ENCODE results near the gene GPR39.

The GPR39 gene

DNA sequence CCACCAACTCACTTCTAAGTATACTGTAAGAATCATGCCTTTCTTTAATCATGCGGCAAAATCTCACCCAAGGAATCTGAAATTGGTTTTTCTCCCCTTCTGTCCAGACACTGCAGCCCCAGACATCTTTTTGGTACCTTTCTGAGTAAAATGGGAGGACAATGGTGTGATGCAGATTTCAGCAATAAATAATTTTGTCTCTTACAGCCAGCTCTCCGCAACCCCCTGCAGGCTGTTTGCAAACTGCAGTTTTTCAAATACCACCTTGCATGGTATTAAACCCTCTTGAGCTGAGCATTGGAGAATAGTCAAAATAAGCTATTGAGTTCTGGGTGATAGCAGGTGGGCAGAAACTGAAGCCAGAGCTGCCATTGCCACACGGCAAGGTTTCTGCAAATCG is 32.2 kb downstream of the GPR39 start:
- no peak for DNase-seq

- DNase-seq, result no peak
Measured at GRCh38 chr2:132449868-132450267, 33.3 kb downstream of the GPR39 start.

GRCh38 chr2:132460781-132461180 is 44.2 kb downstream of the GPR39 start:
- no peak for DNase-seq

DNA sequence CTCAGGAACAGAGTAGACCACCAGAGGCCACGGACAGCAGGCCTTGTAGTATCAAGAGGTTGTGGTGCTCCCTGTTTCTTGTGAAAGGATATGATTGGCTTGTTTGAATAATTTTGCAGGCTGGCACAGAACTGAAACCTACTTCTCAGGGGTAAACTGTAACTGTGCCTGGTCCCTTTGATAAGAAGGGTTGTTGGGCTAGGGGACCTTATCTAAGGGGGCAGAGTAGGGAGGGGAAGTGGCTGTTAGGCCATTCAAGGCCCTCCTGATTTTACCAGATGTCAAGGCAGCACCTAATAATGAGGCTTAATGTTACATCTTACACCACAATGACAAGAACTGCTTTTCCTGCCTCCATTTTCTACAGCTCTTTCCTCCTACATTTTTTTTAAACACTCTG is 45.6 kb downstream of the GPR39 start:
- no peak for DNase-seq

GRCh38 chr2:132463719-132464118 is 47.1 kb downstream of the GPR39 start:
- no peak for DNase-seq

DNA sequence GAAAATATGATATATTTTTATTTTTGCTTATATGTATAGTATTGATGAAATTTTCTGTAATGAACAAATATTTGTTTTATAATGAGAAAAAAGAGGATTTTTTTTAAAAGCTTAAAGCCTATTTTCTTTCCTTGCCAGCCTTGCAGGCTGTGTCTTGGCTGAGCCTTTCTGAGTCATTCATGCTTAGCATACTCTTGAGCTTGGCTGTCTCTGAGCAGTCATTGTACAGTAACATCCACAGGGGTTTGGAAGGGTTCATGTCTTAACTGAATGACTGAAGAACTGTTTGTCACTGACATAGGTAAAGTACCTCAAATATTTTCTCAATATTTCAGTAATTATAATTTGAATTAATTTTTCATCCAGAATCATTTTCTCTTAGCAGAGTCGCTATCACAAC is 49.3 kb downstream of the GPR39 start:
- no peak for DNase-seq

GRCh38 chr2:132466428-132467028 is 49.9 kb downstream of the GPR39 start:
- no peak for DNase-seq

DNA sequence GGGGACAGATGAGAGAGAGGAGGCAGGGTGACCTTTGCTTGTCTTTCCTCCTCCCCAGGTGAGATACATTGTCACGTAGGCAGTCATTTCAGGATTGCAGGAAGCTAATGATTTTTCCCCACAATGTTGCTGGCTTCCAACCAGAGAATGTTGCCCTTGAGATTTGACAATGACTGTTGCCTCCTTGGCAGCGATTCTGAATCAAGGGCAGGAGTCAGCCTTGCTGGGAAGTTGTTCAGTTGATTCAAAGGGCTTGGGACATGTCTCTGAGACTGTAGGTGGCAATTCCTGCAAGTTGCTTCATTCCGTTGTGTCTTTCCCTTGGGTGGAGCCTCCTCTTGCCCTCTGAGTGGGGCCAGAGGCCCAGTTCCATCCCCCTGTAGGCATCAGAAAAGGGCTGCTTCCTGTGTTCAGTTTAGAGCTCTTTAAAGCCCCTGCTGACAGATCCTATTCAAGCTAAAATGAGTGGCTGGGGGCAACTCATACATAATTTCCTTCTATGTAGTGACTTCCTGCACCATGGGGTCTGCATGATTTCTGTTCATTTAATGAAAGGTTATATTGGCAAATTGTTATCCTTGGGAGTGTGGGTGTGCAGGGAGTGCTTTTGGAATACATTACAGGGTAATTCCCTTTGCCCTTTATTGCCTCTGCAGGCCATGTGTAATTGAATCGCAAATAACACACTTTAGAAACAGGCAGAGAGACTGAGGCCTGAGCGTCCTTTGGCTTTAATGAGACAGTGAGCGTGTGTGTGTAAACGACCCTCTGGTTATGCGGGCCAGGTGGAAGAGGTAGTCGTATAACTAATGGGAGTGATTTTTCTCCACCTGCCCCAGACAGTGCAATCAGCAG is 52.4 kb downstream of the GPR39 start:
- DNase-seq, result no peak

DNA sequence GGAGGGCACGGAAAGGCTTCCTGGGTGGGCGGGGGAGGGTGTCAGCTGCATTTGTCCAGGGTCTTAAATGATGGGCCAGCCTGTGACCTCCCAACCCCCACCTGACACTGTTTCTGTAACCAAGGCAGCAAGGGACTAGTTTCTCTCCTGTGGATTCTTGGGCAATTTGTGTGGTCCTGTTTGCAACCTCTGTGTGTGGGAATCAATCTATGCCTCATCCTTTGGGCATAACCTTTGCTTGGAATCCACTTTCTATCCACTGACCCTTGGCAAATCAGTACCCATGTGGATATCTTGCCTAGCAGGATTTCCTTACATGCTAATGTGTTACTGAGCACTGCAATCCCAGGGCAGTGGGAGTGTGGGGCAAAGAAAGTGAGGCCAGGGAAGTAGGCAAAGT is 54.1 kb downstream of the GPR39 start:
- no peak for DNase-seq

DNA sequence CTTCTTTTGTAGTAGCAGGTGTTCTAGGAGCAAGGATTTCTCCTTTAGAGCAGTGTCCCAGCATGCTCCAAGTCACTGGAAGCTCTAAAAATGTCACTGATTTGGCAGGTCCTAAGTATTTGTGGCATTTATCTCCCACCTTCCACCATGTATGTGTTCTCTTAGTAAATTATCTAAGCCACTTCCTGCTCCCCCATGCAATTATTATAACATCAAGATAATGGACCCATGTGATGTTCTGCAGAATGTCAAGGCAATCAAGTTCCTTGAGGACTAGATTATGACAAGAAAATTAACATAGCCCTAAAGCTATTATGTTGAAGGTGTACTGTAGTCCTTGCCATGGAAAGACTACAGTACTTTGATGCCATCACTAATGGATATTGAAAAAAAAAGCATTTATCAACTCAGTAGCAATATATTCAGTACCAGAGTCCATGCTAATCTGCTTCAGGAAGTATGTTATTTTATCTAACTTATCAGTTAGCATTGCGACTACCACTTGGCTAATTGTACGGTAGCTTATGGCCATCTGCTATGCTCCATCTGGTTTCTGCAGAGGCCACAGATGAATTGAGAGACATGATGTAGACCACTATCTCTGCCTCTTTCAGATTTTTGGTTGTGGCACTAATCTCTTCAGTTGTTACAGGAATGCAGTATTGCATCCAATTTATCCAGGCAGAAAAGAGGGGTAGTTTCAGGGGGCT is 56.7 kb downstream of the GPR39 start:
- no peak for DNase-seq

GRCh38 chr2:132475615-132476014 is 59.0 kb downstream of the GPR39 start:
- DNase-seq, result no peak

- no peak for DNase-seq
Measured at GRCh38 chr2:132477436-132477835, 60.8 kb downstream of the GPR39 start.

- no peak for DNase-seq
Measured at GRCh38 chr2:132477962-132478361, 61.4 kb downstream of the GPR39 start.

GRCh38 chr2:132478461-132479105 is 62.0 kb downstream of the GPR39 start:
- DNase-seq, result no peak

DNA sequence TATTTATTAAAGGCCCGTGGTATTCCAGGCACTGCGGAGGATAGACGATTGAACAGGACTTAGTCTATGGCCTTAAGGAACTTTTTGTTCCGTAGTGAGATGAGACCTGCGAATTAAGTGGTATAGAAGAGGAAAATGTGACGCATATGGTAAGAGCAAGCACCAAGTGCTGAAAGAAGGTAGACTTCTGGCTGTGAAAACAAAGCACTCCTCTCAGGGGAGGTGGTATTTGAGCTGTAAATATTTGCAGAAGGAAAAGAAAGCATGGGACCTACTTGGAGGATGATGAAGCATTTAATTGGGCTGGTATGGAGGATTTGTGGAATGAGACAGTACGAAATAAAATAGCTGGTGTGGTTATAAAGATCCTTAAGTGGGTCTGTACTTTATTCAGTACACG is 62.5 kb downstream of the GPR39 start:
- DNase-seq, result no peak

DNA sequence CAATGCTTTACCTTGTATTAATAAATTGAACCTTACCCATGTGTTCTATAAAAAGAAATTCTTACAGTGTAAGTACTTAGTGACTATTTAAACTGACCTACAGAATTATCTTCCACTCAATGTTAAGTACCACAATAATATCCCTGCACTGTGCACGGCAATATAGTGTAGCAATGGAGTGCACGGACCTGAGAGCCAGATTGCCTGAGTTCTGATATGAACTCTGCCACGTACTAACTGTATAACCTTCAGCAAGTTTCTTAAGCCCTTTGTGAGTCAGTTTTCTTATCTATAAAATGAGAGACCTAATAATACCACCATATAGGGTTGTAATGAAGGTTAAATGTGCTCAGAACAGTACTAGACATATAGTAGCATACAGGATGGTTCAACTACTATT is 66.2 kb downstream of the GPR39 start:
- no peak for DNase-seq

- no peak for DNase-seq
Measured at GRCh38 chr2:132484144-132484543, 67.5 kb downstream of the GPR39 start.

GRCh38 chr2:132488491-132488890 is 71.9 kb downstream of the GPR39 start:
- DNase-seq, result no peak

- DNase-seq, result no peak
Measured at GRCh38 chr2:132489150-132489549, 72.5 kb downstream of the GPR39 start.

- no peak for DNase-seq
Measured at GRCh38 chr2:132495881-132496280, 79.3 kb downstream of the GPR39 start.

GRCh38 chr2:132496555-132496954 is 80.0 kb downstream of the GPR39 start:
- DNase-seq, result no peak

DNA sequence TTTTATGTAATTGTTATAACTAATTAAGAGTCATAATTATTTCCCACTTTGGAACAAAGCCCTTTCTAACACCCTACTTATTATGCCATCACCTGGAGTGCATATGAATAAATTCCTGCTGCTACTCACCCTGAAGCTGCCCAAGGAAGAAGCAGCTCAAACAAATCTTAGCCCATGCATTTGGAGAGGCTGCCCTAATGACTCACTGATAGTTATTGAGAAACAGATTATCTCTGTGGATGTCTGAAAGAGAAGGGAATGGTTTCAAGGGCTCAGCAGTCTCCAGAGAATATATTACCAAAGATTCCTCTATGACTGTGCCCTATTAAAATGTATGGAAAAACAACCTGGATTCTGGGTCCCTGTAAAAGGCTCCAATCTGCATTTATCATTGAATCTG is 81.0 kb downstream of the GPR39 start:
- DNase-seq, result no peak

- DNase-seq, result no peak
Measured at GRCh38 chr2:132503701-132504100, 87.1 kb downstream of the GPR39 start.

GRCh38 chr2:132515010-132515409 is 98.4 kb downstream of the GPR39 start:
- DNase-seq, result no peak

Measured in stimulated activated naive CD4-positive, alpha-beta T cell treated with Interleukin-2 at 50 U/mL for 16 hours (primary cell).